GM18499 (cell line): ENCODE results near the gene AKT3.

Experiments used
- ATAC-seq: cut with Tn5 transposase; IDR thresholded peaks from one replicate; pipeline ENCODE4 v1.9.1; 2021; ENCODE audit warnings: moderate number of reproducible peaks; ENCODE audit not compliant: insufficient read depth, unreplicated experiment

AKT3 gene

GRCh38 chr1:243529512-243529911 lies 320.5 kb downstream of the AKT3 start:
- no peak for ATAC-seq

- ATAC-seq = no peak
Observed at GRCh38 chr1:243528459-243529121, 321.5 kb downstream of the AKT3 start.

- no peak for ATAC-seq
Observed at GRCh38 chr1:243526180-243526579, 323.9 kb downstream of the AKT3 start.

GRCh38 chr1:243525085-243525487 lies 325.0 kb downstream of the AKT3 start:
- no peak for ATAC-seq

- ATAC-seq = no peak
Observed at GRCh38 chr1:243523766-243524165, 326.3 kb downstream of the AKT3 start.

GRCh38 chr1:243520831-243521230 lies 329.2 kb downstream of the AKT3 start:
- no peak for ATAC-seq

GRCh38 chr1:243514927-243515326 lies 335.1 kb downstream of the AKT3 start:
- ATAC-seq = no peak

GRCh38 chr1:243513726-243514491 lies 336.1 kb downstream of the AKT3 start:
- ATAC-seq = no peak

GRCh38 chr1:243510928-243511327 lies 339.1 kb downstream of the AKT3 start:
- ATAC-seq = no peak

GRCh38 chr1:243508943-243509342 lies 341.1 kb downstream of the AKT3 start:
- ATAC-seq = no peak

GRCh38 chr1:243508303-243508713 lies 341.7 kb downstream of the AKT3 start:
- ATAC-seq = no peak

- no peak for ATAC-seq
Observed at GRCh38 chr1:243507672-243508302, 342.3 kb downstream of the AKT3 start.

- no peak for ATAC-seq
Observed at GRCh38 chr1:243507001-243507671, 342.9 kb downstream of the AKT3 start.

- peak; percentile 43 for ATAC-seq
Observed at GRCh38 chr1:243505986-243506689, 343.9 kb downstream of the AKT3 start.

GRCh38 chr1:243503155-243503554 lies 346.9 kb downstream of the AKT3 start:
- no peak for ATAC-seq

- ATAC-seq = no peak
Observed at GRCh38 chr1:243501002-243501401, 349.0 kb downstream of the AKT3 start.

GRCh38 chr1:243500512-243500911 lies 349.5 kb downstream of the AKT3 start:
- ATAC-seq = no peak

GRCh38 chr1:243499711-243500110 lies 350.3 kb downstream of the AKT3 start:
- ATAC-seq = no peak

- ATAC-seq = no peak
Observed at GRCh38 chr1:243499248-243499647, 350.8 kb downstream of the AKT3 start.

- ATAC-seq = no peak
Observed at GRCh38 chr1:243497939-243498681, 351.9 kb downstream of the AKT3 start.
